WTC11 (cell line): Measurements from ENCODE around the gene IVD. TPM values are rescaled to one million over a fixed set of nuclear protein-coding genes. Genes with fewer than 3 reads are reported as not detected.

Experiments used
- ATAC-seq: fragments of 200-7000 bp; cut with Tn5 transposase; 2 replicates; pipeline ENCODE4 v1.10.0; 2021; ENCODE audit warnings: mild to moderate bottlenecking, moderate library complexity
- CTCF ChIA-PET: fragments of 300-600 bp; sonication (Branson Sonifier 250); formaldehyde crosslinking; loops from one replicate; lab custom pipeline; 2021; ENCODE audit warnings: antibody characterized with exemption; lab: Charles Lee
- POLR2A ChIA-PET: fragments of 350-600 bp; sonication (Branson Sonifier 250); formaldehyde crosslinking; loops from one replicate; lab custom pipeline; 2021; ENCODE audit warnings: antibody characterized with exemption; lab: Charles Lee
- DNase-seq: peaks from one replicate; pipeline ENCODE4 v3.0.0; 2021; ENCODE audit warnings: low spot score
- H3K27ac Mint-ChIP-seq: 2 replicates; pipeline ENCODE4 v1.8.0; 2021; ENCODE audit warnings: mixed read lengths
- H3K27me3 Mint-ChIP-seq: 2 replicates; pipeline ENCODE4 v1.8.0; 2021; ENCODE audit warnings: low read depth, mild to moderate bottlenecking, moderate library complexity, mixed read lengths
- H3K36me3 Mint-ChIP-seq: 2 replicates; pipeline ENCODE4 v1.8.0; 2021; ENCODE audit warnings: mixed read lengths
- H3K4me1 Mint-ChIP-seq: 2 replicates; pipeline ENCODE4 v1.8.0; 2022; ENCODE audit warnings: mixed read lengths
- H3K4me3 Mint-ChIP-seq: 2 replicates; pipeline ENCODE4 v1.8.0; 2021; ENCODE audit warnings: mild to moderate bottlenecking, moderate library complexity, mixed read lengths
- H3K9me3 Mint-ChIP-seq: 2 replicates; pipeline ENCODE4 v1.8.0; 2021; ENCODE audit warnings: mixed read lengths
- AFF4 ChIP-seq: sonication (generic); formaldehyde crosslinking; IDR thresholded peaks from 2 replicates; pipeline ENCODE4 v1.8.1; 2023; ENCODE audit warnings: mild to moderate bottlenecking, missing genetic modification reagents, borderline replicate concordance
- ATF2 ChIP-seq: sonication (generic); formaldehyde crosslinking; IDR thresholded peaks from 2 replicates; pipeline ENCODE4 v1.8.1; 2022; ENCODE audit warnings: low read depth, missing genetic modification reagents, borderline replicate concordance
- CDX4 ChIP-seq: fragments of 250-450 bp; sonication (Bioruptor Pico); IDR thresholded peaks from 2 replicates; pipeline ENCODE4 v1.9.0; 2021; ENCODE audit warnings: moderate library complexity, mild to moderate bottlenecking, inconsistent platforms, borderline replicate concordance
- ERG ChIP-seq: fragments of 250-450 bp; sonication (Bioruptor Pico); IDR thresholded peaks from 2 replicates; pipeline ENCODE4 v1.8.0; 2021; ENCODE audit warnings: mild to moderate bottlenecking
- ETV6 ChIP-seq: sonication (generic); formaldehyde crosslinking; IDR thresholded peaks from 2 replicates; pipeline ENCODE4 v1.8.1; 2022; ENCODE audit warnings: mild to moderate bottlenecking, missing genetic modification reagents
- FOXK1 ChIP-seq: sonication (generic); formaldehyde crosslinking; IDR thresholded peaks from 2 replicates; pipeline ENCODE4 v1.8.0; 2022; ENCODE audit warnings: mild to moderate bottlenecking, moderate library complexity, missing genetic modification reagents
- JUN ChIP-seq: sonication (generic); formaldehyde crosslinking; IDR thresholded peaks from 2 replicates; pipeline ENCODE4 v1.8.0; 2023; ENCODE audit warnings: mild to moderate bottlenecking, missing genetic modification reagents
- KAT7 ChIP-seq: sonication (generic); formaldehyde crosslinking; IDR thresholded peaks from 2 replicates; pipeline ENCODE4 v1.8.1; 2023; ENCODE audit warnings: missing genetic modification reagents, mild to moderate bottlenecking, borderline replicate concordance
- NR2C2 ChIP-seq: sonication (generic); formaldehyde crosslinking; IDR thresholded peaks from 2 replicates; pipeline ENCODE4 v1.8.0; 2022; ENCODE audit warnings: mild to moderate bottlenecking, missing genetic modification reagents
- RELA ChIP-seq: sonication (generic); formaldehyde crosslinking; IDR thresholded peaks from 2 replicates; pipeline ENCODE4 v1.8.1; 2022; ENCODE audit warnings: missing genetic modification reagents, mild to moderate bottlenecking, borderline replicate concordance
- TEAD4 ChIP-seq: sonication (generic); formaldehyde crosslinking; IDR thresholded peaks from 2 replicates; pipeline ENCODE4 v1.8.0; 2022; ENCODE audit warnings: mild to moderate bottlenecking, missing genetic modification reagents
- ZBTB21 ChIP-seq: sonication (generic); formaldehyde crosslinking; IDR thresholded peaks from 2 replicates; pipeline ENCODE4 v1.8.1; 2023; ENCODE audit warnings: mild to moderate bottlenecking, missing genetic modification reagents, borderline replicate concordance
- ZBTB43 ChIP-seq: sonication (generic); formaldehyde crosslinking; IDR thresholded peaks from 2 replicates; pipeline ENCODE4 v1.8.1; 2023; ENCODE audit warnings: mild to moderate bottlenecking, missing genetic modification reagents
- ZNF121 ChIP-seq: sonication (generic); formaldehyde crosslinking; IDR thresholded peaks from 2 replicates; pipeline ENCODE4 v1.8.0; 2023; ENCODE audit warnings: missing genetic modification reagents
- ZNF263 ChIP-seq: sonication (generic); formaldehyde crosslinking; IDR thresholded peaks from 2 replicates; pipeline ENCODE4 v1.8.1; 2022; ENCODE audit warnings: low read depth, mild to moderate bottlenecking, moderate library complexity, missing genetic modification reagents
- ZNF281 ChIP-seq: sonication (generic); formaldehyde crosslinking; IDR thresholded peaks from 2 replicates; pipeline ENCODE4 v1.8.0; 2023; ENCODE audit warnings: mild to moderate bottlenecking, missing genetic modification reagents
- ZNF317 ChIP-seq: sonication (generic); formaldehyde crosslinking; IDR thresholded peaks from 2 replicates; pipeline ENCODE4 v1.8.1; 2023; ENCODE audit warnings: low read depth, mild to moderate bottlenecking, moderate library complexity, missing genetic modification reagents, borderline replicate concordance
- ZNF396 ChIP-seq: fragments of 250-450 bp; sonication (Bioruptor Pico); IDR thresholded peaks from 2 replicates; pipeline ENCODE4 v1.8.0; 2021; ENCODE audit warnings: mild to moderate bottlenecking, moderate library complexity, borderline replicate concordance
- total RNA-seq: library from RNA; stranded (reverse); gene quantifications from 3 replicates; pipeline ENCODE4 v1.2.3, GENCODE V29; 2021

IVD gene
- total RNA-seq, 1 experiment from 2014 or later, result 96.1 TPM

GRCh38 chr15:40386480-40386879 is 19.1 kb upstream of the IVD start:
- H3K27me3 Mint-ChIP-seq, result no peaks in the 10 kb centered on the region
- peaks cover 22% of the 10 kb centered on the region for H3K9me3 Mint-ChIP-seq
- ChIA-PET POLR2A (no interaction called here), CTCF (no interaction called here)
- no peak overlapping the region for H3K4me3 Mint-ChIP-seq
- H3K36me3 Mint-ChIP-seq, result peaks cover 72% of the 10 kb centered on the region
- TF ChIP-seq ZNF121 (no peak), FOXK1 (no peak), ATF2 (CRISPR knock-in tag) (no peak), ZBTB43 (CRISPR knock-in tag) (no peak)
- no peak for DNase-seq
- no peak overlapping the region for H3K27ac Mint-ChIP-seq
- H3K4me1 Mint-ChIP-seq, result peaks cover 18% of the 10 kb centered on the region
- no peak for ATAC-seq

- Mint-ChIP-seq H3K27ac (no peak overlapping the region), H3K36me3 (peaks cover 95% of the 10 kb centered on the region), H3K9me3 (peaks cover 22% of the 10 kb centered on the region), H3K4me1 (peaks cover 6% of the 10 kb centered on the region), H3K27me3 (no peaks in the 10 kb centered on the region), H3K4me3 (no peak overlapping the region)
- no peak for DNase-seq
- POLR2A ChIA-PET, result no interaction called here
- CTCF ChIA-PET, result interaction anchor here (1.6 kb wide), 1 partner anchor 21 kb away, joined by 3 read pairs; no protein-coding TSS in a partner anchor
- TF ChIP-seq ZNF263 (CRISPR knock-in tag), result no peak
- no peak for TF ChIP-seq TEAD4
- TF ChIP-seq ZNF317 (CRISPR knock-in tag), result no peak
- TF ChIP-seq ZNF281, result no peak
- TF ChIP-seq, all 79 proteins: peak for 0
- ATAC-seq, result no peak
These were observed 16.4 kb upstream of the IVD start for GRCh38 chr15:40388941-40389823.

- no peak overlapping the region for H3K27ac Mint-ChIP-seq
- no peak for DNase-seq
- no peaks in the 10 kb centered on the region for H3K4me1 Mint-ChIP-seq
- no peaks in the 10 kb centered on the region for H3K27me3 Mint-ChIP-seq
- H3K9me3 Mint-ChIP-seq, result peaks cover 22% of the 10 kb centered on the region
- H3K36me3 Mint-ChIP-seq, result peaks cover 88% of the 10 kb centered on the region
- ChIA-PET POLR2A (no interaction called here), CTCF (interaction anchor here (1.6 kb wide), 1 partner anchor 22 kb away, joined by 3 read pairs; no protein-coding TSS in a partner anchor)
- no peak overlapping the region for H3K4me3 Mint-ChIP-seq
- no peak for ATAC-seq
- TF ChIP-seq CDX4 (CRISPR knock-in tag), result no peak
- TF ChIP-seq ZNF396 (CRISPR knock-in tag), result no peak
- TF ChIP-seq NR2C2 (CRISPR knock-in tag), result no peak
- no peak for TF ChIP-seq ZNF263 (CRISPR knock-in tag)
- TF ChIP-seq JUN, result no peak
- TF ChIP-seq ETV6 (CRISPR knock-in tag), result no peak
- no peak for TF ChIP-seq KAT7 (CRISPR knock-in tag)
- no peak for TF ChIP-seq ERG (CRISPR knock-in tag)
- TF ChIP-seq AFF4 (CRISPR knock-in tag), result no peak
- TF ChIP-seq RELA (CRISPR knock-in tag), result no peak
- TF ChIP-seq ZBTB21 (CRISPR knock-in tag), result no peak
These were observed 15.6 kb upstream of the IVD start for GRCh38 chr15:40389824-40390595.
